ENCODE data around the gene RHBDL3. TPM values are rescaled to one million over a fixed set of nuclear protein-coding genes. Genes with fewer than 3 reads are reported as not detected.

RHBDL3 gene
- polyA plus RNA-seq, 2 of the 4 experiments (the other 2 are of a cell fraction): 2.0 to 6.6 TPM

GRCh38 chr17:32292094-32292493 is 26.5 kb downstream of the RHBDL3 start (continued):
- no peak for TF ChIP-seq CBX2 (IDR thresholded peaks at IDR 0.05; ENCODE audit: borderline replicate concordance, low read depth)
- TF ChIP-seq FOSL2 (IDR thresholded peaks at IDR 0.05): no peak
- TF ChIP-seq FOSL2 (CRISPR knock-in tag; IDR thresholded peaks at IDR 0.05): no peak
- no peak for TF ChIP-seq USF2 (IDR thresholded peaks at IDR 0.05)
- no peak for TF ChIP-seq FOXS1 (CRISPR knock-in tag; IDR thresholded peaks at IDR 0.05)

GRCh38 chr17:32297424-32297823 is 31.8 kb downstream of the RHBDL3 start:
- CTCF ChIA-PET: interaction anchor here (0.8 to 5.8 kb wide), 5 partner anchors 11 to 70 kb away, joined by 3 to 31 read pairs (median 4); no protein-coding TSS in a partner anchor

GRCh38 chr17:32297860-32298259 is 32.2 kb downstream of the RHBDL3 start:
- no peaks in the 10 kb centered on the region for H3K9me3 ChIP-seq
- ChIA-PET CTCF (interaction anchor here (0.8 to 5.8 kb wide), 6 partner anchors 11 to 70 kb away, joined by 3 to 31 read pairs (median 4); no protein-coding TSS in a partner anchor), POLR2A (no interaction called here)
- H3K4me1 ChIP-seq: no peaks in the 10 kb centered on the region
- H3K4me3 ChIP-seq: no peak overlapping the region
- FAIRE-seq (no peak), ATAC-seq (no peak; a peak in 1 of 6 replicates), DNase-seq (ENCODE audit: low read depth in 1 of 2, low spot score in 1 of 2) (no peak)
- TF ChIP-seq ZFP36 (IDR thresholded peaks at IDR 0.05; ENCODE audit: borderline replicate concordance, partially characterized antibody) (no peak), KDM5A (IDR thresholded peaks at IDR 0.05) (no peak), RFX5 (IDR thresholded peaks at IDR 0.05) (no peak), TP53 (CRISPR knock-in tag; IDR thresholded peaks at IDR 0.05) (no peak), TFCP2L1 (CRISPR knock-in tag; IDR thresholded peaks at IDR 0.05) (no peak), ZC3H11A (IDR thresholded peaks at IDR 0.05) (no peak), E2F6 (IDR thresholded peaks at IDR 0.05; ENCODE audit: borderline replicate concordance, low read depth) (no peak), JUNB (IDR thresholded peaks at IDR 0.05) (no peak), CBX8 (IDR thresholded peaks at IDR 0.05) (no peak), EHF (CRISPR knock-in tag; IDR thresholded peaks at IDR 0.05) (no peak), HOXB5 (CRISPR knock-in tag; IDR thresholded peaks at IDR 0.05) (no peak), ESRRA (IDR thresholded peaks at IDR 0.05; ENCODE audit: borderline replicate concordance, low read length) (no peak), ATOH8 (CRISPR knock-in tag; IDR thresholded peaks at IDR 0.05; ENCODE audit: low read depth) (no peak), POLR2AphosphoS2 (conservative IDR thresholded peaks at IDR 0.05; ENCODE audit: low read length) (no peak), NFE2L2 (conservative IDR thresholded peaks at IDR 0.05; ENCODE audit: low read length) (no peak), NPAS2 (CRISPR knock-in tag; IDR thresholded peaks at IDR 0.05; ENCODE audit: borderline replicate concordance) (no peak), CHD2 (IDR thresholded peaks at IDR 0.05; ENCODE audit: low read length, partially characterized antibody) (no peak), HEYL (CRISPR knock-in tag; IDR thresholded peaks at IDR 0.05) (no peak), RNF2 (IDR thresholded peaks at IDR 0.05; ENCODE audit: borderline replicate concordance, low read depth) (no peak)
- no peak overlapping the region for H3K4me2 ChIP-seq
- H3K27ac ChIP-seq: no peak overlapping the region
- WGBS (ENCODE audit: missing lambda C conversion rate): 95% methylated on average over 6 of the region's 6 CpGs

More at GRCh38 chr17:32297424-32297823, 31.8 kb downstream of the RHBDL3 start:
- Histone ChIP-seq H3K4me1 (no peaks in the 10 kb centered on the region), H3K9me3 (no peaks in the 10 kb centered on the region), H3K4me3 (no peak overlapping the region), H3K27ac (no peak overlapping the region), H3K4me2 (no peak overlapping the region)
- ATAC-seq (no peak), FAIRE-seq (no peak), DNase-seq (ENCODE audit: low read depth in 1 of 2, low spot score in 1 of 2) (no peak)
- 98% methylated on average over 2 of the region's 2 CpGs for WGBS (ENCODE audit: missing lambda C conversion rate)
- POLR2A ChIA-PET: no interaction called here
- TF ChIP-seq BCL3 (IDR thresholded peaks at IDR 0.05): no peak

Data from A549 (cell line).